ENCODE data around the gene VTCN1.

DNA sequence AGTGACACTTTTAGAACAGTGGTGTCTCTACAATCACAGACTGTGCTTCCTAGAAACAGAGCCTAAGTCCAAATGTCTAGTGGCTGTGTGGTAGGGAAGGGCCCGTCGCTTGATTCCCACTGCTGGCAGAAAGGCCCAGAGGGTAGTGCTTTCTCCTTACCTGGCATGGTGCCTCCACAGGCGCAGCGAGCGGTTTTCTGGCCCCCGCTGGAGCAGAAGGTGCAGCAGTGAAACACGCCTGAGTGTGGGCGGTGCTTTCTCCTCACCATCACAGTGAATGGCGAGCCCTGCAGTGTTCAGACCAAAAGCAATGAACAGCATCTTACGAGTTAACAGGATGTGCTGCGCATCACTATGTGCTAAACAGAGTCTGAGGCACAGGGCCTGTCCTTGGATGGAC lies 97.5 kb downstream of the VTCN1 start:
- TF ChIP-seq, protein P1, sequence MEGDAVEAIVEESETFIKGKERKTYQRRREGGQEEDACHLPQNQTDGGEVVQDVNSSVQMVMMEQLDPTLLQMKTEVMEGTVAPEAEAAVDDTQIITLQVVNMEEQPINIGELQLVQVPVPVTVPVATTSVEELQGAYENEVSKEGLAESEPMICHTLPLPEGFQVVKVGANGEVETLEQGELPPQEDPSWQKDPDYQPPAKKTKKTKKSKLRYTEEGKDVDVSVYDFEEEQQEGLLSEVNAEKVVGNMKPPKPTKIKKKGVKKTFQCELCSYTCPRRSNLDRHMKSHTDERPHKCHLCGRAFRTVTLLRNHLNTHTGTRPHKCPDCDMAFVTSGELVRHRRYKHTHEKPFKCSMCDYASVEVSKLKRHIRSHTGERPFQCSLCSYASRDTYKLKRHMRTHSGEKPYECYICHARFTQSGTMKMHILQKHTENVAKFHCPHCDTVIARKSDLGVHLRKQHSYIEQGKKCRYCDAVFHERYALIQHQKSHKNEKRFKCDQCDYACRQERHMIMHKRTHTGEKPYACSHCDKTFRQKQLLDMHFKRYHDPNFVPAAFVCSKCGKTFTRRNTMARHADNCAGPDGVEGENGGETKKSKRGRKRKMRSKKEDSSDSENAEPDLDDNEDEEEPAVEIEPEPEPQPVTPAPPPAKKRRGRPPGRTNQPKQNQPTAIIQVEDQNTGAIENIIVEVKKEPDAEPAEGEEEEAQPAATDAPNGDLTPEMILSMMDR (IDR thresholded peaks at IDR 0.05; ENCODE audit: low read length), result no peak
- TF ChIP-seq EZH2 (optimal IDR thresholded peaks at IDR 0.05; ENCODE audit: low read depth, low read length), result no peak
